Measurements from ENCODE around the gene FAM193A. TPM values are rescaled to one million over a fixed set of nuclear protein-coding genes. Genes with fewer than 3 reads are reported as not detected.
"Not testable (repeated sequence)": the region's sequence is repeated elsewhere in the genome, so short reads cannot be mapped to it uniquely, and the experiment has no call there.

The FAM193A gene
- total and polyA plus RNA-seq, 12 donors, result 7.5 to 20.6 (median 15.9) TPM

DNA sequence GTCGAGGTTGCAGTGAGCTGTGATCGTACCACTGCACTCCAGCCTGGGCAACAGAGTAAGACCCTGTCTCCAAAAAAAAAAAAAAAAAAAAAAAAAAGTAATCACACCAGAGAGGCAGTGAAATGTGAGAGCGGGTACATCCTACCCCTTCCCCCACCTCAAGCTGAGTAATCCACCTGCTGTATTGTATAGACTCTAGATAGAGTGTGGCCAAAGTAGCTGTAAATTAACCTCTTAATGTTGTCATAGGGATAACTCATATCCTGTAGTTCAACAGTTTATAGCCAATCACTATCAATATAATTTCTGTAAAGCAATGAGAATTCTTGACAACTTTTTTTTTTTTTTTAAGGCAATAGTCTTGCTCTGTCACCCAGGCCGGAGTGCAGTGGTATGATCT, 188.9 kb downstream of the FAM193A start:
- no peak overlapping the region for H3K27ac ChIP-seq
- DNase-seq, result no peak
- no peaks in the 10 kb centered on the region for H3K4me1 ChIP-seq
- TF ChIP-seq, protein P1, sequence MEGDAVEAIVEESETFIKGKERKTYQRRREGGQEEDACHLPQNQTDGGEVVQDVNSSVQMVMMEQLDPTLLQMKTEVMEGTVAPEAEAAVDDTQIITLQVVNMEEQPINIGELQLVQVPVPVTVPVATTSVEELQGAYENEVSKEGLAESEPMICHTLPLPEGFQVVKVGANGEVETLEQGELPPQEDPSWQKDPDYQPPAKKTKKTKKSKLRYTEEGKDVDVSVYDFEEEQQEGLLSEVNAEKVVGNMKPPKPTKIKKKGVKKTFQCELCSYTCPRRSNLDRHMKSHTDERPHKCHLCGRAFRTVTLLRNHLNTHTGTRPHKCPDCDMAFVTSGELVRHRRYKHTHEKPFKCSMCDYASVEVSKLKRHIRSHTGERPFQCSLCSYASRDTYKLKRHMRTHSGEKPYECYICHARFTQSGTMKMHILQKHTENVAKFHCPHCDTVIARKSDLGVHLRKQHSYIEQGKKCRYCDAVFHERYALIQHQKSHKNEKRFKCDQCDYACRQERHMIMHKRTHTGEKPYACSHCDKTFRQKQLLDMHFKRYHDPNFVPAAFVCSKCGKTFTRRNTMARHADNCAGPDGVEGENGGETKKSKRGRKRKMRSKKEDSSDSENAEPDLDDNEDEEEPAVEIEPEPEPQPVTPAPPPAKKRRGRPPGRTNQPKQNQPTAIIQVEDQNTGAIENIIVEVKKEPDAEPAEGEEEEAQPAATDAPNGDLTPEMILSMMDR (IDR thresholded peaks at IDR 0.05), result no peak
- no peaks in the 10 kb centered on the region for H3K27me3 ChIP-seq
- intact Hi-C loops (cut with DNase I), result no loop called here
- WGBS, 2 donors, result 97 to 99% methylated on average over 4 of the region's 4 CpGs
- no peak overlapping the region for H3K4me3 ChIP-seq
- peaks cover 0 to 84% (median 12%) of the 10 kb centered on the region in 9 donors for H3K36me3 ChIP-seq
- H3K9me3 ChIP-seq, result no peaks in the 10 kb centered on the region
- no peak for ATAC-seq

- H3K27ac ChIP-seq; H3K27me3 ChIP-seq; H3K4me1 ChIP-seq; H3K9me3 ChIP-seq; H3K4me3 ChIP-seq; intact Hi-C loops (cut with DNase I); DNase-seq; ATAC-seq: not testable (repeated sequence)
- WGBS, 2 donors, result 97 to 98% methylated on average over 17 of the region's 17 CpGs
- H3K36me3 ChIP-seq, result peaks cover 0 to 86% (median 9%) of the 10 kb centered on the region in 9 donors
These were observed 190.4 kb downstream of the FAM193A start for GRCh38 chr4:2726881-2727280.

DNA sequence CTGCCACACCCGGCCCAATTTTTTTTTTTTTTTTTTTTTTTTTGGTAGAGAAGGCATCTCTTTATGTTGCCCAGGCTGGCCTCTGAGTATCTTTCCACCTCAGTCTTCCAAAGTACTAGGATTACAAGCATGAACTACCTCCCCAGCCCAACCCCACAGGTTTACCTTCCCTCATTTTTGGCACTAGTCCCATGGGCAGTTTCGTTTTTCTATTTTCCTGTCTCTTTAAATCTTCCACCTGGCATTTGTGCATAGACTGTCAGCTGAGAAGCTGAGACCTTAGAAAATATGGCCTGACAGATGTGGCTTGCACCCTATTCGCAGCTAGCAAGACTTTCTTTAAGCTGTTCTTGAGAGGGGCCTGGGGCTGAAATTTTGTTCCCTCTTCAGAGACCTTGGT, 191.8 kb downstream of the FAM193A start:
- no peaks in the 10 kb centered on the region for H3K9me3 ChIP-seq
- no peaks in the 10 kb centered on the region for H3K4me1 ChIP-seq
- H3K4me3 ChIP-seq, result no peak overlapping the region
- DNase-seq, result no peak
- no peak for ATAC-seq
- H3K36me3 ChIP-seq, result peaks cover 0 to 88% (median 20%) of the 10 kb centered on the region in 9 donors
- no peak overlapping the region for H3K27ac ChIP-seq
- intact Hi-C loops (cut with DNase I), result no loop called here
- H3K27me3 ChIP-seq, result no peaks in the 10 kb centered on the region
- TF ChIP-seq, protein P1 (IDR thresholded peaks at IDR 0.05), result no peak
- 85 to 88% methylated on average over 3 of the region's 3 CpGs for WGBS, 2 donors

- Histone ChIP-seq H3K4me3 (no peak overlapping the region), H3K9me3 (no peaks in the 10 kb centered on the region), H3K36me3 (peaks cover 0 to 90% (median 23%) of the 10 kb centered on the region in 9 donors), H3K4me1 (no peaks in the 10 kb centered on the region), H3K27me3 (no peaks in the 10 kb centered on the region), H3K27ac (no peak overlapping the region)
- 96 to 97% methylated on average over 12 of the region's 12 CpGs for WGBS, 2 donors
- DNase-seq (no peak), ATAC-seq (no peak)
- TF ChIP-seq, protein P1 (IDR thresholded peaks at IDR 0.05), result no peak
- intact Hi-C loops (cut with DNase I), result no loop called here
These were observed 192.5 kb downstream of the FAM193A start for GRCh38 chr4:2728806-2729532.

- WGBS, 2 donors, result 97 to 98% methylated on average over 9 of the region's 9 CpGs
- no peaks in the 10 kb centered on the region for H3K9me3 ChIP-seq
- peaks cover 0 to 85% (median 23%) of the 10 kb centered on the region in 9 donors for H3K36me3 ChIP-seq
- TF ChIP-seq, protein P1 (IDR thresholded peaks at IDR 0.05), result no peak
- no peaks in the 10 kb centered on the region for H3K27me3 ChIP-seq
- intact Hi-C loops (cut with DNase I), result no loop called here
- DNase-seq (no peak), ATAC-seq (no peak)
- no peak overlapping the region for H3K27ac ChIP-seq
- no peak overlapping the region for H3K4me3 ChIP-seq
- H3K4me1 ChIP-seq, result peaks cover 0 to 5% (median 0%) of the 10 kb centered on the region in 9 donors
These were observed 193.1 kb downstream of the FAM193A start for GRCh38 chr4:2729533-2729875.

Measured in heart right ventricle (tissue), 16 donors.